IMR-90 (cell line): Measurements from ENCODE around the gene MEGF11. TPM values are rescaled to one million over a fixed set of nuclear protein-coding genes. Genes with fewer than 3 reads are reported as not detected.

Experiments used
- ATAC-seq: fragments of 200-7000 bp; cut with Tn5 transposase; 2 replicates; pipeline ENCODE4 v1.9.1; 2020; ENCODE audit warnings: low read depth, mild to moderate bottlenecking, moderate library complexity
- BruUV-seq: library from RNA; stranded (reverse); fragments of 400-500 nt; replicated peaks from 2 replicates; lab custom pipeline; 2021; lab: Mats Ljungman, UMichigan
- CTCF ChIA-PET: fragments of 300-600 bp; formaldehyde crosslinking; extraction: SDS; loops from one replicate; lab custom pipeline; 2021; ENCODE audit warnings: antibody characterized with exemption; lab: Yijun Ruan, JAX
- POLR2A ChIA-PET: fragments of 300-600 bp; sonication (Branson Sonifier 250); formaldehyde crosslinking; loops from one replicate; lab custom pipeline; 2022; ENCODE audit warnings: antibody characterized with exemption; ENCODE audit not compliant: unreplicated experiment; lab: Charles Lee
- DNase-seq: peaks from one replicate; pipeline ENCODE4 v3.0.0; 2013
- H2AFZ ChIP-seq: replicated peaks from 2 replicates; pipeline ENCODE3; 2013; ENCODE audit warnings: low read length, mild to moderate bottlenecking; ENCODE audit not compliant: poor library complexity
- H2AK5ac ChIP-seq: 2 replicates; pipeline ENCODE4 v1.6.1; 2013; ENCODE audit warnings: low read depth, low read length, inconsistent platforms
- H2AK9ac ChIP-seq: replicated peaks from 2 replicates; pipeline ENCODE3; 2013; ENCODE audit warnings: mild to moderate bottlenecking, low read depth, low read length, moderate library complexity; ENCODE audit not compliant: poor library complexity
- H2BK120ac ChIP-seq: 2 replicates; pipeline ENCODE4 v1.6.1; 2013; ENCODE audit warnings: low read depth, low read length, inconsistent platforms
- H2BK15ac ChIP-seq: 3 replicates; pipeline ENCODE4 v1.6.1; 2013; ENCODE audit warnings: low read depth, low read length, inconsistent platforms
- H2BK20ac ChIP-seq: 2 replicates; pipeline ENCODE4 v1.6.1; 2013; ENCODE audit warnings: low read depth, mild to moderate bottlenecking, inconsistent platforms, low read length, moderate library complexity
- H2BK5ac ChIP-seq: 2 replicates; pipeline ENCODE4 v1.6.1; 2013; ENCODE audit warnings: mild to moderate bottlenecking, low read depth, low read length, inconsistent platforms; ENCODE audit not compliant: poor library complexity, severe bottlenecking
- H3K14ac ChIP-seq: replicated peaks from 2 replicates; pipeline ENCODE4 v1.6.1; 2013; ENCODE audit warnings: low read depth, low read length, inconsistent platforms
- H3K18ac ChIP-seq: 2 replicates; pipeline ENCODE4 v1.6.1; 2013; ENCODE audit warnings: low read depth, low read length, control low read depth
- H3K23ac ChIP-seq: 2 replicates; pipeline ENCODE4 v1.6.1; 2013; ENCODE audit warnings: low read depth, low read length, inconsistent platforms
- H3K27ac ChIP-seq: 2 replicates; pipeline ENCODE4 v1.5.1; 2013; ENCODE audit warnings: mild to moderate bottlenecking, control low read depth, low read length; ENCODE audit not compliant: insufficient read depth
- H3K27me3 ChIP-seq: 2 replicates; pipeline ENCODE4 v1.6.1; 2013; ENCODE audit warnings: low read length; ENCODE audit not compliant: control insufficient read depth, insufficient read depth
- H3K36me3 ChIP-seq: 2 replicates; pipeline ENCODE4 v1.6.1; 2013; ENCODE audit warnings: low read length, mixed read lengths; ENCODE audit not compliant: control insufficient read depth, insufficient read depth
- H3K4ac ChIP-seq: 2 replicates; pipeline ENCODE4 v1.6.1; 2013; ENCODE audit warnings: low read depth, low read length, inconsistent platforms
- H3K4me1 ChIP-seq: 2 replicates; pipeline ENCODE4 v1.6.1; 2013; ENCODE audit warnings: low read length, mixed read lengths; ENCODE audit not compliant: control insufficient read depth, insufficient read depth
- H3K4me2 ChIP-seq: 2 replicates; pipeline ENCODE4 v1.6.1; 2013; ENCODE audit warnings: low read depth, mild to moderate bottlenecking, control low read depth, low read length, moderate library complexity
- H3K4me3 ChIP-seq: 2 replicates; pipeline ENCODE4 v1.5.1; 2013; ENCODE audit warnings: low read depth, mild to moderate bottlenecking, control low read depth, low read length, moderate library complexity; ENCODE audit not compliant: insufficient read depth
- H3K56ac ChIP-seq: 2 replicates; pipeline ENCODE4 v1.6.1; 2013; ENCODE audit warnings: low read length, inconsistent platforms; ENCODE audit not compliant: insufficient read depth; ENCODE audit errors: extremely low read depth
- H3K79me1 ChIP-seq, 2 experiments: 2 replicates each; pipeline ENCODE4 v1.6.1; 2013; ENCODE audit warnings: low read length in 2 of 2, inconsistent platforms in 1 of 2, low read depth in 1 of 2
- H3K9ac ChIP-seq: 2 replicates; pipeline ENCODE4 v1.6.1; 2013; ENCODE audit warnings: low read depth, low read length, control low read depth
- H3K9me1 ChIP-seq: 2 replicates; pipeline ENCODE4 v1.6.1; 2013; ENCODE audit warnings: low read length, inconsistent platforms; ENCODE audit not compliant: insufficient read depth
- H3K9me3 ChIP-seq: 2 replicates; pipeline ENCODE4 v1.6.1; 2013; ENCODE audit warnings: low read length; ENCODE audit not compliant: control insufficient read depth, insufficient read depth
- H4K20me1 ChIP-seq: 2 replicates; pipeline ENCODE4 v1.6.1; 2013; ENCODE audit warnings: low read length, inconsistent platforms; ENCODE audit not compliant: insufficient read depth
- H4K5ac ChIP-seq: 2 replicates; pipeline ENCODE4 v1.6.1; 2013; ENCODE audit warnings: mild to moderate bottlenecking, low read depth, low read length, control low read depth
- H4K8ac ChIP-seq, 2 experiments: 2 replicates each; pipeline ENCODE4 v1.6.1; 2013; ENCODE audit warnings: low read depth in 2 of 2, low read length in 2 of 2, control low read depth in 1 of 2, inconsistent platforms in 1 of 2
- H4K91ac ChIP-seq: 2 replicates; pipeline ENCODE4 v1.6.1; 2013; ENCODE audit warnings: low read depth, low read length, inconsistent platforms; ENCODE audit not compliant: insufficient read depth
- CEBPB ChIP-seq: IDR thresholded peaks from 2 replicates; pipeline ENCODE4 v1.6.1; 2012; ENCODE audit warnings: low read depth, low read length, improper control_type of control experiment
- CHD1 ChIP-seq: IDR thresholded peaks from 2 replicates; pipeline ENCODE4 v1.6.1; 2012; ENCODE audit warnings: low read depth, low read length, improper control_type of control experiment
- MAFK ChIP-seq: IDR thresholded peaks from 2 replicates; pipeline ENCODE4 v1.6.1; 2012; ENCODE audit warnings: low read depth, low read length, improper control_type of control experiment
- MAZ ChIP-seq: IDR thresholded peaks from 2 replicates; pipeline ENCODE4 v1.6.1; 2012; ENCODE audit warnings: low read depth, mild to moderate bottlenecking, low read length, improper control_type of control experiment, moderate library complexity, borderline replicate concordance
- MXI1 ChIP-seq: IDR thresholded peaks from 2 replicates; pipeline ENCODE4 v1.6.1; 2012; ENCODE audit warnings: low read depth, mild to moderate bottlenecking, low read length, moderate library complexity, borderline replicate concordance
- NFE2L2 ChIP-seq: fragments of 150-350 bp; IDR thresholded peaks from 2 replicates; pipeline ENCODE4 v1.6.1; 2016; ENCODE audit warnings: low read depth, mild to moderate bottlenecking, low read length
- POLR2A ChIP-seq: IDR thresholded peaks from 2 replicates; pipeline ENCODE4 v1.6.1; 2012; ENCODE audit warnings: mild to moderate bottlenecking, low read depth, low read length
- RAD21 ChIP-seq: IDR thresholded peaks from 2 replicates; pipeline ENCODE4 v1.6.1; 2012; ENCODE audit warnings: low read length, improper control_type of control experiment
- RCOR1 ChIP-seq: IDR thresholded peaks from 2 replicates; pipeline ENCODE4 v1.6.1; 2012; ENCODE audit warnings: mild to moderate bottlenecking, low read length, improper control_type of control experiment; ENCODE audit not compliant: insufficient replicate concordance
- RFX5 ChIP-seq: IDR thresholded peaks from 2 replicates; pipeline ENCODE4 v1.8.0; 2012; ENCODE audit warnings: low read depth, mild to moderate bottlenecking, low read length, moderate library complexity
- SMC3 ChIP-seq: fragments of 150-350 bp; IDR thresholded peaks from 2 replicates; pipeline ENCODE4 v1.6.1; 2016; ENCODE audit warnings: low read depth, mild to moderate bottlenecking, antibody characterized with exemption, low read length, moderate library complexity
- WGBS, 2 experiments: methylation state at CpG; one replicate each; pipeline versions ENCODE4 v1.1.5 to v1.1.7; 2013; ENCODE audit warnings: missing lambda C conversion rate in 2 of 2; ENCODE audit not compliant: insufficient read length in 1 of 2; ENCODE audit errors: extremely low coverage in 2 of 2; 5-methylcytosine and 5-hydroxymethylcytosine counted together
- dilution Hi-C: fragments of 300-500 bp; cut with HindIII; formaldehyde crosslinking; loops from one replicate; pipeline ENCODE4 v1.14.3; 2018; ENCODE audit warnings: low sequenced_read_pairs; ENCODE audit not compliant: unreplicated experiment
- in situ Hi-C: fragments of 300-500 bp; cut with MboI; formaldehyde crosslinking; loops from 3 replicates; pipeline ENCODE4 v1.14.3; 2019; ENCODE audit warnings: low sequenced_read_pairs, inconsistent platforms, mixed read lengths
- intact Hi-C: fragments of 100-400 bp; cut with micrococcal nuclease; formaldehyde crosslinking; loops from 2 replicates; pipeline ENCODE4 v1.10.0; 2022
- polyA plus RNA-seq, 3 experiments: library from polyadenylated mRNA; depleted of rRNA; stranded (reverse); fragments of >200 nt; gene quantifications; 2 replicates each; pipeline ENCODE4 v1.2.3, GENCODE V29; 2012; ENCODE audit warnings: low replicate concordance in 1 of 3
- total RNA-seq: library from RNA; depleted of rRNA; stranded (reverse); fragments of >200 nt; gene quantifications from 2 replicates; pipeline ENCODE4 v1.2.3, GENCODE V29; 2012
- TF ChIP-seq, protein P1 (sequence below): conservative IDR thresholded peaks from 2 replicates; pipeline ENCODE4 v1.5.1; 2012; ENCODE audit warnings: mild to moderate bottlenecking, low read depth, low read length, improper control_type of control experiment
- TF ChIP-seq, protein P2 (sequence below): fragments of 150-350 bp; IDR thresholded peaks from 2 replicates; pipeline ENCODE4 v1.6.1; 2017; ENCODE audit warnings: mild to moderate bottlenecking, antibody characterized with exemption, low read length, low read depth

Gene MEGF11
- total and polyA plus RNA-seq, 2 of the 4 experiments (the other 2 are of a cell fraction), result not detected

DNA sequence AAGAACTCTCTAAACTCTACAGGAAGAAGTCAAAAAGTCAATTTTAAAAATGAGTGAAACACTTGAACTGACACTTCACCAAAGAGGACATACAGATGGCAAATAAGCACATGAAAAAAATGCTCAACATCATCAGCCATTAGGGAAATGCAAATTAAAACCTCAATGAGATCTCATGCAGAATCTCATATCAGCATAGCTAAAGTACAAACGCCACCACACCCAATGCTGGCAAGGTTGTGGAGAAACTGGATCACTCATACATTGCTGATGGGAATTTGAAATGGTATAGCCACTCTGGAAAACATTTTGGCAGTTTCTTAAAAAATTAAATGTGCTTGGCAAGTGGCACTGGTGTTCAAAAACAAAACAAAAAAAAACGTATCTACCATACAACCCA lies 34.2 kb downstream of the MEGF11 start:
- Histone ChIP-seq H3K56ac (no peak overlapping the region), H3K14ac (no peak overlapping the region), H4K5ac (no peak overlapping the region), H3K4me3 (no peak overlapping the region), H2BK20ac (no peak overlapping the region), H4K8ac (no peak overlapping the region), H3K79me1 (no peaks in the 10 kb centered on the region), H2BK15ac (no peak overlapping the region), H2AFZ (no peak overlapping the region), H3K4me1 (no peaks in the 10 kb centered on the region), H3K9ac (no peak overlapping the region), H3K27me3 (peaks cover 48% of the 10 kb centered on the region), H3K9me1 (no peaks in the 10 kb centered on the region), H4K91ac (no peak overlapping the region), H3K27ac (no peak overlapping the region), H2AK5ac (no peak overlapping the region), H3K36me3 (no peaks in the 10 kb centered on the region), H3K4ac (no peak overlapping the region), H2BK5ac (no peak overlapping the region), H4K20me1 (no peaks in the 10 kb centered on the region), H3K4me2 (no peak overlapping the region), H3K23ac (no peak overlapping the region), H3K9me3 (no peaks in the 10 kb centered on the region), H2BK120ac (no peak overlapping the region), H3K18ac (no peak overlapping the region), H2AK9ac (no peak overlapping the region)
- POLR2A ChIA-PET, result no interaction called here
- ATAC-seq, result no peak
- CTCF ChIA-PET, result no interaction called here
- TF ChIP-seq NFE2L2 (no peak), MAFK (no peak), CEBPB (no peak), POLR2A (no peak), CHD1 (no peak), RCOR1 (no peak), SMC3 (no peak), MAZ (no peak), MXI1 (no peak), RAD21 (no peak), RFX5 (no peak)
- TF ChIP-seq, protein P1, sequence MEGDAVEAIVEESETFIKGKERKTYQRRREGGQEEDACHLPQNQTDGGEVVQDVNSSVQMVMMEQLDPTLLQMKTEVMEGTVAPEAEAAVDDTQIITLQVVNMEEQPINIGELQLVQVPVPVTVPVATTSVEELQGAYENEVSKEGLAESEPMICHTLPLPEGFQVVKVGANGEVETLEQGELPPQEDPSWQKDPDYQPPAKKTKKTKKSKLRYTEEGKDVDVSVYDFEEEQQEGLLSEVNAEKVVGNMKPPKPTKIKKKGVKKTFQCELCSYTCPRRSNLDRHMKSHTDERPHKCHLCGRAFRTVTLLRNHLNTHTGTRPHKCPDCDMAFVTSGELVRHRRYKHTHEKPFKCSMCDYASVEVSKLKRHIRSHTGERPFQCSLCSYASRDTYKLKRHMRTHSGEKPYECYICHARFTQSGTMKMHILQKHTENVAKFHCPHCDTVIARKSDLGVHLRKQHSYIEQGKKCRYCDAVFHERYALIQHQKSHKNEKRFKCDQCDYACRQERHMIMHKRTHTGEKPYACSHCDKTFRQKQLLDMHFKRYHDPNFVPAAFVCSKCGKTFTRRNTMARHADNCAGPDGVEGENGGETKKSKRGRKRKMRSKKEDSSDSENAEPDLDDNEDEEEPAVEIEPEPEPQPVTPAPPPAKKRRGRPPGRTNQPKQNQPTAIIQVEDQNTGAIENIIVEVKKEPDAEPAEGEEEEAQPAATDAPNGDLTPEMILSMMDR, result no peak
- TF ChIP-seq, protein P2, sequence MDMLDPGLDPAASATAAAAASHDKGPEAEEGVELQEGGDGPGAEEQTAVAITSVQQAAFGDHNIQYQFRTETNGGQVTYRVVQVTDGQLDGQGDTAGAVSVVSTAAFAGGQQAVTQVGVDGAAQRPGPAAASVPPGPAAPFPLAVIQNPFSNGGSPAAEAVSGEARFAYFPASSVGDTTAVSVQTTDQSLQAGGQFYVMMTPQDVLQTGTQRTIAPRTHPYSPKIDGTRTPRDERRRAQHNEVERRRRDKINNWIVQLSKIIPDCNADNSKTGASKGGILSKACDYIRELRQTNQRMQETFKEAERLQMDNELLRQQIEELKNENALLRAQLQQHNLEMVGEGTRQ, result no peak
- in situ Hi-C loops (no loop called here), dilution Hi-C loops (no loop called here), intact Hi-C loops (no loop called here)
- no TSS peak for BruUV-seq
- no peak for DNase-seq
- no CpG with 5 or more reads among the region's 2 CpGs for WGBS, 2 experiments
